Activated CD8-positive, alpha-beta T cell treated with anti-CD3 and anti-CD28 coated beads for 36 hours (primary cell): ENCODE data around the gene GLOD5. TPM values are rescaled to one million over a fixed set of nuclear protein-coding genes. Genes with fewer than 3 reads are reported as not detected.

Experiments
- ATAC-seq: fragments of 200-7000 bp; cut with Tn5 transposase; one replicate; pipeline ENCODE4 v1.10.0; 2021; ENCODE audit warnings: mild to moderate bottlenecking, moderate library complexity
- CTCF ChIA-PET: fragments of 350-600 bp; sonication (Branson Sonifier 250); formaldehyde crosslinking; loops from one replicate; lab custom pipeline; 2021; ENCODE audit warnings: antibody characterized with exemption; lab: Charles Lee
- POLR2A ChIA-PET: fragments of 350-600 bp; sonication (Branson Sonifier 250); formaldehyde crosslinking; loops from one replicate; lab custom pipeline; 2021; ENCODE audit warnings: antibody characterized with exemption; lab: Charles Lee
- DNase-seq: peaks from one replicate; pipeline ENCODE4 v3.0.0-alpha.2; 2020
- H3K27ac Mint-ChIP-seq: one replicate; pipeline ENCODE4 v1.8.0; 2021; ENCODE audit warnings: mild to moderate bottlenecking, mixed read lengths
- H3K27me3 Mint-ChIP-seq: one replicate; pipeline ENCODE4 v1.8.0; 2021; ENCODE audit warnings: mixed read lengths
- H3K36me3 Mint-ChIP-seq: one replicate; pipeline ENCODE4 v1.8.0; 2021; ENCODE audit warnings: low read depth, mixed read lengths
- H3K4me1 Mint-ChIP-seq: one replicate; pipeline ENCODE4 v1.8.0; 2021; ENCODE audit warnings: low read depth, mixed read lengths
- H3K4me3 Mint-ChIP-seq: one replicate; pipeline ENCODE4 v1.8.0; 2021; ENCODE audit warnings: mild to moderate bottlenecking, moderate library complexity, mixed read lengths
- H3K9me3 Mint-ChIP-seq: one replicate; pipeline ENCODE4 v1.8.0; 2021; ENCODE audit warnings: mixed read lengths
- CTCF ChIP-seq: fragments of 200-600 bp; IDR thresholded peaks from one replicate; pipeline ENCODE4 v1.8.0; 2022; ENCODE audit warnings: antibody characterized with exemption, mild to moderate bottlenecking
- intact Hi-C: fragments of 100-400 bp; cut with micrococcal nuclease; formaldehyde crosslinking; loops from one replicate; pipeline ENCODE4 v1.10.0; 2022
- total RNA-seq, 2 experiments: library from RNA; stranded (reverse); gene quantifications; one replicate each; pipeline ENCODE4 v1.2.3, GENCODE V29; 2021

The GLOD5 gene
- total RNA-seq, 2 experiments from 2014 or later = not detected

GRCh38 chrX:48790477-48790876 is 28.9 kb downstream of the GLOD5 start:
- CTCF ChIA-PET = no interaction called here
- intact Hi-C loops = no loop called here
- Mint-ChIP-seq H3K4me3 (no peak overlapping the region), H3K27ac (no peak overlapping the region), H3K36me3 (no peaks in the 10 kb centered on the region), H3K27me3 (no peaks in the 10 kb centered on the region), H3K4me1 (peaks cover 11% of the 10 kb centered on the region), H3K9me3 (no peaks in the 10 kb centered on the region)
- no peak for TF ChIP-seq CTCF
- DNase-seq (no peak), ATAC-seq (no peak)
- POLR2A ChIA-PET = no interaction called here

- ATAC-seq (no peak), DNase-seq (no peak)
- intact Hi-C loops = no loop called here
- no peaks in the 10 kb centered on the region for H3K27me3 Mint-ChIP-seq
- POLR2A ChIA-PET = no interaction called here
- no peak overlapping the region for H3K4me3 Mint-ChIP-seq
- TF ChIP-seq CTCF = no peak
- H3K27ac Mint-ChIP-seq = no peak overlapping the region
- H3K4me1 Mint-ChIP-seq = peaks cover 11% of the 10 kb centered on the region
- no peaks in the 10 kb centered on the region for H3K9me3 Mint-ChIP-seq
- H3K36me3 Mint-ChIP-seq = no peaks in the 10 kb centered on the region
- CTCF ChIA-PET = no interaction called here
These were observed 29.7 kb downstream of the GLOD5 start for GRCh38 chrX:48791063-48791820.

GRCh38 chrX:48792219-48792618 is 30.7 kb downstream of the GLOD5 start:
- ATAC-seq = no peak
- no peak for TF ChIP-seq CTCF
- Mint-ChIP-seq H3K4me3 (no peak overlapping the region), H3K36me3 (no peaks in the 10 kb centered on the region), H3K27me3 (no peaks in the 10 kb centered on the region), H3K27ac (no peak overlapping the region), H3K9me3 (no peaks in the 10 kb centered on the region), H3K4me1 (peaks cover 11% of the 10 kb centered on the region)
- CTCF ChIA-PET = no interaction called here
- intact Hi-C loops = no loop called here
- no peak for DNase-seq
- POLR2A ChIA-PET = no interaction called here

- Mint-ChIP-seq H3K27ac (no peak overlapping the region), H3K27me3 (no peaks in the 10 kb centered on the region), H3K4me1 (peaks cover 8% of the 10 kb centered on the region), H3K4me3 (no peak overlapping the region), H3K36me3 (no peaks in the 10 kb centered on the region), H3K9me3 (no peaks in the 10 kb centered on the region)
- ATAC-seq (no peak), DNase-seq (no peak)
- CTCF ChIA-PET = no interaction called here
- no peak for TF ChIP-seq CTCF
- POLR2A ChIA-PET = no interaction called here
- intact Hi-C loops = no loop called here
These were observed 32.4 kb downstream of the GLOD5 start for GRCh38 chrX:48793935-48794334.

GRCh38 chrX:48794340-48794910 is 32.9 kb downstream of the GLOD5 start:
- ChIA-PET CTCF (no interaction called here), POLR2A (no interaction called here)
- Mint-ChIP-seq H3K4me1 (peaks cover 5% of the 10 kb centered on the region), H3K36me3 (no peaks in the 10 kb centered on the region), H3K4me3 (no peak overlapping the region), H3K27me3 (no peaks in the 10 kb centered on the region), H3K9me3 (no peaks in the 10 kb centered on the region), H3K27ac (no peak overlapping the region)
- ATAC-seq (no peak), DNase-seq (no peak)
- intact Hi-C loops = no loop called here
- no peak for TF ChIP-seq CTCF
